Right lobe of liver (tissue), 4 donors: ENCODE results near the gene FREM1.

Source experiments
- POLR2A ChIP-seq: fragments of 450-650 bp; IDR thresholded peaks from one replicate; pipeline ENCODE4 v1.6.1; 2017; ENCODE audit warnings: antibody characterized with exemption, mild to moderate bottlenecking
- TF ChIP-seq, protein P1 (sequence below), 4 donors: fragments of 200-600 bp in 3 of 4; fragments of 450-650 bp in 1 of 4; IDR thresholded peaks; one replicate each; pipeline versions ENCODE4 v1.5.1 to v1.8.0; 2016 to 2022; ENCODE audit warnings: antibody characterized with exemption in 4 of 4, mild to moderate bottlenecking in 2 of 4
- donor health status: DM: no; HTN: no; CAD: no.
- donor health status: DM: no; HTN: no; CAD: no.
- donor health status: DM: no; HTN: yes; CAD: no.

DNA sequence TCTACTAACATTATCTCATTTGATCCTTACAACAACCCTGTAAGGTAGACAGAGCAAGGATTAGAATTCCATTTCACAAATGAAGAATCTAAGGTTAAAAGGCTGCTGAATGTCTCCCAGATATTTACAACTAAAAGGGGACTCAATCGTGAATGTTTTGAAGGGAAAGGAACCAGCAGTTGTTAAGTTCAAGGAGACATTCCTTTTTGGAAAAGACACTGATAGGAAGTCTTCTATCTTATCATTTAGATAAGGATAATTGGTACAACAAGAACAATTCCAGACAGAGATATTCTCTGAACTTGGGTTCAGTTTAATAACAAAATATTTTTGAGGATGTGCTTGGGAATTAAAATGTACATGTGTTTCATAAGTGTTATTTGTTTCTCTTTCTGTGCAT, 150.2 kb downstream of the FREM1 start:
- TF ChIP-seq, protein P1, sequence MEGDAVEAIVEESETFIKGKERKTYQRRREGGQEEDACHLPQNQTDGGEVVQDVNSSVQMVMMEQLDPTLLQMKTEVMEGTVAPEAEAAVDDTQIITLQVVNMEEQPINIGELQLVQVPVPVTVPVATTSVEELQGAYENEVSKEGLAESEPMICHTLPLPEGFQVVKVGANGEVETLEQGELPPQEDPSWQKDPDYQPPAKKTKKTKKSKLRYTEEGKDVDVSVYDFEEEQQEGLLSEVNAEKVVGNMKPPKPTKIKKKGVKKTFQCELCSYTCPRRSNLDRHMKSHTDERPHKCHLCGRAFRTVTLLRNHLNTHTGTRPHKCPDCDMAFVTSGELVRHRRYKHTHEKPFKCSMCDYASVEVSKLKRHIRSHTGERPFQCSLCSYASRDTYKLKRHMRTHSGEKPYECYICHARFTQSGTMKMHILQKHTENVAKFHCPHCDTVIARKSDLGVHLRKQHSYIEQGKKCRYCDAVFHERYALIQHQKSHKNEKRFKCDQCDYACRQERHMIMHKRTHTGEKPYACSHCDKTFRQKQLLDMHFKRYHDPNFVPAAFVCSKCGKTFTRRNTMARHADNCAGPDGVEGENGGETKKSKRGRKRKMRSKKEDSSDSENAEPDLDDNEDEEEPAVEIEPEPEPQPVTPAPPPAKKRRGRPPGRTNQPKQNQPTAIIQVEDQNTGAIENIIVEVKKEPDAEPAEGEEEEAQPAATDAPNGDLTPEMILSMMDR (IDR thresholded peaks at IDR 0.05), result no peak
- no peak for TF ChIP-seq POLR2A
